Type B pancreatic cell (in vitro differentiated cells): ENCODE results near the gene PDE4B. TPM values are rescaled to one million over a fixed set of nuclear protein-coding genes. Genes with fewer than 3 reads are reported as not detected.

Experiments used
- DNase-seq: peaks from one replicate; pipeline ENCODE4 v3.0.0; 2021; ENCODE audit warnings: mixed read lengths; ENCODE audit not compliant: unreplicated experiment; ENCODE audit errors: extremely low spot score
- H3K27ac Mint-ChIP-seq: 2 replicates; pipeline ENCODE4 v1.8.0; 2021; ENCODE audit warnings: mild to moderate bottlenecking, mixed read lengths
- H3K27me3 Mint-ChIP-seq: 2 replicates; pipeline ENCODE4 v1.8.0; 2021; ENCODE audit warnings: mixed read lengths
- H3K36me3 Mint-ChIP-seq: 2 replicates; pipeline ENCODE4 v1.8.0; 2021; ENCODE audit warnings: mixed read lengths
- H3K4me1 Mint-ChIP-seq: one replicate; pipeline ENCODE4 v1.8.0; 2021; ENCODE audit warnings: mixed read lengths; ENCODE audit not compliant: unreplicated experiment
- H3K4me3 Mint-ChIP-seq: 2 replicates; pipeline ENCODE4 v1.8.0; 2021; ENCODE audit warnings: mild to moderate bottlenecking, mixed read lengths
- H3K9me3 Mint-ChIP-seq: 2 replicates; pipeline ENCODE4 v1.8.0; 2021; ENCODE audit warnings: mixed read lengths
- CTCF ChIP-seq: fragments of 200-600 bp; sonication (generic); conservative IDR thresholded peaks from 2 replicates; pipeline ENCODE4 v1.5.0; 2021; ENCODE audit warnings: antibody characterized with exemption, mild to moderate bottlenecking
- total RNA-seq: library from RNA; stranded (reverse); gene quantifications from 2 replicates; pipeline ENCODE4 v1.2.1, GENCODE V29; 2021; ENCODE audit warnings: low replicate concordance

PDE4B gene
- total RNA-seq, 1 donor from 2014 or later, result 4.7 TPM

GRCh38 chr1:65791801-65792668, 660 bp upstream of the PDE4B start:
- Mint-ChIP-seq H3K27me3 (peaks cover 74% of the 10 kb centered on the region), H3K4me3 (peak overlapping the region; percentile 90), H3K27ac (no peak overlapping the region), H3K9me3 (peaks cover 4% of the 10 kb centered on the region), H3K4me1 (peaks cover 8% of the 10 kb centered on the region), H3K36me3 (no peaks in the 10 kb centered on the region)
- TF ChIP-seq CTCF, result no peak
- no peak for DNase-seq

GRCh38 chr1:65793359-65793732, 651 bp downstream of the PDE4B start:
- H3K27me3 Mint-ChIP-seq, result peaks cover 80% of the 10 kb centered on the region
- H3K36me3 Mint-ChIP-seq, result no peaks in the 10 kb centered on the region
- peaks cover 4% of the 10 kb centered on the region for H3K9me3 Mint-ChIP-seq
- no peak for DNase-seq
- peaks cover 8% of the 10 kb centered on the region for H3K4me1 Mint-ChIP-seq
- H3K4me3 Mint-ChIP-seq, result peak overlapping the region; percentile 81
- no peak overlapping the region for H3K27ac Mint-ChIP-seq
- TF ChIP-seq CTCF, result no peak

GRCh38 chr1:65795311-65795710, 2.6 kb downstream of the PDE4B start:
- Mint-ChIP-seq H3K4me3 (no peak overlapping the region), H3K9me3 (no peaks in the 10 kb centered on the region), H3K27ac (no peak overlapping the region), H3K4me1 (peaks cover 8% of the 10 kb centered on the region), H3K27me3 (peaks cover 76% of the 10 kb centered on the region), H3K36me3 (no peaks in the 10 kb centered on the region)
- no peak for DNase-seq
- no peak for TF ChIP-seq CTCF

- H3K27ac Mint-ChIP-seq, result no peak overlapping the region
- H3K9me3 Mint-ChIP-seq, result no peaks in the 10 kb centered on the region
- H3K4me3 Mint-ChIP-seq, result no peak overlapping the region
- DNase-seq, result no peak
- H3K27me3 Mint-ChIP-seq, result peaks cover 36% of the 10 kb centered on the region
- no peaks in the 10 kb centered on the region for H3K4me1 Mint-ChIP-seq
- no peaks in the 10 kb centered on the region for H3K36me3 Mint-ChIP-seq
- TF ChIP-seq CTCF, result no peak
These were observed 6.9 kb downstream of the PDE4B start for GRCh38 chr1:65799601-65800000.

- Mint-ChIP-seq H3K27me3 (peaks cover 12% of the 10 kb centered on the region), H3K36me3 (no peaks in the 10 kb centered on the region), H3K9me3 (no peaks in the 10 kb centered on the region), H3K4me1 (no peaks in the 10 kb centered on the region), H3K4me3 (no peak overlapping the region), H3K27ac (no peak overlapping the region)
- DNase-seq, result no peak
- TF ChIP-seq CTCF, result no peak
These were observed 11.9 kb downstream of the PDE4B start for GRCh38 chr1:65804584-65804983.
